T-helper 2 cell treated with Interferon-gamma antibody and Interleukin-4, amounts not matched to agents 5 μg/mL and 100 μg/mL, for 36 hours (primary cell): Measurements from ENCODE around the gene MAML2.
A peak's percentile ranks its signal among the peaks of the same experiment; 100 is the strongest.
"Not testable (repeated sequence)": the region's sequence is repeated elsewhere in the genome, so short reads cannot be mapped to it uniquely, and the experiment has no call there.

Experiments
- DNase-seq: peaks from one replicate; pipeline ENCODE4 v3.0.0; 2021; ENCODE audit warnings: low spot score
- H3K27ac Mint-ChIP-seq: one replicate; pipeline ENCODE4 v1.8.0; 2021; ENCODE audit warnings: mild to moderate bottlenecking, mixed read lengths
- H3K27me3 Mint-ChIP-seq: one replicate; pipeline ENCODE4 v1.8.0; 2021; ENCODE audit warnings: low read depth, mixed read lengths
- H3K36me3 Mint-ChIP-seq: one replicate; pipeline ENCODE4 v1.8.0; 2021; ENCODE audit warnings: low read depth, mixed read lengths
- H3K4me1 Mint-ChIP-seq: one replicate; pipeline ENCODE4 v1.8.0; 2021; ENCODE audit warnings: low read depth, mixed read lengths
- H3K4me3 Mint-ChIP-seq: one replicate; pipeline ENCODE4 v1.8.0; 2022; ENCODE audit warnings: mild to moderate bottlenecking, moderate library complexity, mixed read lengths
- H3K9me3 Mint-ChIP-seq: one replicate; pipeline ENCODE4 v1.8.0; 2021; ENCODE audit warnings: mixed read lengths

Gene MAML2

DNA sequence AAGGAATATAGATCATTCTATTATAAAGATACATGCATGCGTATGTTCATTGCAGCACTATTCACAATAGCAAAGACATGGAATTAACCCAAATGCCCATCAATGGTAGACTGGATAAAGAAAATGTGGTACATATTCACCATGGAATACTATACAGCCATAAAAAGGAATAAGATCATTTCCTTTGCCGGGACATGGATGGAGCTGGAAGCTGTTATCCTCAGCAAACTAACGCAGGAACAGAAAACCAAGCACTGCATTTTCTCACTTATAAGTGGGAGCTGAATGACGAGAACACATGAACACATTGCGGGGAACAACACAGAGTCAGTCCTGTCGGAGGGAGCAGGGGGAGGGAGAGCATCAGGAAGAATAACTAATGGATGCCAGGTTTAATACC is 57.0 kb downstream of the MAML2 start:
- peaks cover 27% of the 10 kb centered on the region for H3K36me3 Mint-ChIP-seq
- DNase-seq, H3K4me3 Mint-ChIP-seq, H3K27me3 Mint-ChIP-seq, H3K27ac Mint-ChIP-seq: not testable (repeated sequence)
- peaks cover 16% of the 10 kb centered on the region for H3K9me3 Mint-ChIP-seq
- H3K4me1 Mint-ChIP-seq: peaks cover 53% of the 10 kb centered on the region

DNA sequence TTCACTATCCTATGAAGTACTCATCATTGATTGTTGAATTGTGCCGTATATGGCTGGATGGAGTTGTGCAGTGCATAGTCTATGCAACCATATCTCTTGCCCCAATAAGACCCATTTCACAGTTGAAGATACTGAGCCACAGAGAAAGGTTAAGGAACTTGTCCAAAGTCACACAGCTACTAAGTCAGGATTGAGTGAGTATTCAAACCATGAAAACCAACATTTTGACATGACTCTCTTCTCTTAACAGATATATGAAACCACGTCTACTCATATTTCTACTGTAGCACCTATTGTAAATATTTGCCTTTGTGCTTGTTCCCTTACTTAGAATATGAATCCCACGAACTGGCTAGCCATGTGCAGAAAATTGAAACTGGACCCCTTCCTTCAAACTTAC is 58.1 kb downstream of the MAML2 start:
- H3K27ac Mint-ChIP-seq: no peak overlapping the region
- no peak for DNase-seq
- H3K36me3 Mint-ChIP-seq: peaks cover 22% of the 10 kb centered on the region
- H3K4me3 Mint-ChIP-seq: peak overlapping the region; percentile 32
- H3K4me1 Mint-ChIP-seq: peaks cover 49% of the 10 kb centered on the region
- no peaks in the 10 kb centered on the region for H3K27me3 Mint-ChIP-seq
- peaks cover 16% of the 10 kb centered on the region for H3K9me3 Mint-ChIP-seq

GRCh38 chr11:96284401-96284800 is 58.6 kb downstream of the MAML2 start:
- Mint-ChIP-seq H3K4me1 (peaks cover 48% of the 10 kb centered on the region), H3K36me3 (peaks cover 22% of the 10 kb centered on the region), H3K9me3 (peaks cover 16% of the 10 kb centered on the region), H3K4me3 (no peak overlapping the region), H3K27me3 (no peaks in the 10 kb centered on the region), H3K27ac (no peak overlapping the region)
- DNase-seq: no peak

GRCh38 chr11:96282625-96283220 is 60.3 kb downstream of the MAML2 start:
- Mint-ChIP-seq H3K36me3 (peaks cover 20% of the 10 kb centered on the region), H3K4me1 (peaks cover 50% of the 10 kb centered on the region), H3K9me3 (peaks cover 16% of the 10 kb centered on the region), H3K27me3 (no peaks in the 10 kb centered on the region), H3K27ac (no peak overlapping the region), H3K4me3 (no peak overlapping the region)
- DNase-seq: no peak

GRCh38 chr11:96280444-96280843 is 62.6 kb downstream of the MAML2 start:
- Mint-ChIP-seq H3K36me3 (peaks cover 9% of the 10 kb centered on the region), H3K27me3 (no peaks in the 10 kb centered on the region), H3K4me1 (peaks cover 41% of the 10 kb centered on the region), H3K4me3 (no peak overlapping the region), H3K27ac (no peak overlapping the region), H3K9me3 (peaks cover 8% of the 10 kb centered on the region)
- DNase-seq: no peak

- Mint-ChIP-seq H3K27me3 (no peaks in the 10 kb centered on the region), H3K4me1 (peaks cover 36% of the 10 kb centered on the region), H3K4me3 (no peak overlapping the region)
These were observed 63.1 kb downstream of the MAML2 start for GRCh38 chr11:96279896-96280290.

DNA sequence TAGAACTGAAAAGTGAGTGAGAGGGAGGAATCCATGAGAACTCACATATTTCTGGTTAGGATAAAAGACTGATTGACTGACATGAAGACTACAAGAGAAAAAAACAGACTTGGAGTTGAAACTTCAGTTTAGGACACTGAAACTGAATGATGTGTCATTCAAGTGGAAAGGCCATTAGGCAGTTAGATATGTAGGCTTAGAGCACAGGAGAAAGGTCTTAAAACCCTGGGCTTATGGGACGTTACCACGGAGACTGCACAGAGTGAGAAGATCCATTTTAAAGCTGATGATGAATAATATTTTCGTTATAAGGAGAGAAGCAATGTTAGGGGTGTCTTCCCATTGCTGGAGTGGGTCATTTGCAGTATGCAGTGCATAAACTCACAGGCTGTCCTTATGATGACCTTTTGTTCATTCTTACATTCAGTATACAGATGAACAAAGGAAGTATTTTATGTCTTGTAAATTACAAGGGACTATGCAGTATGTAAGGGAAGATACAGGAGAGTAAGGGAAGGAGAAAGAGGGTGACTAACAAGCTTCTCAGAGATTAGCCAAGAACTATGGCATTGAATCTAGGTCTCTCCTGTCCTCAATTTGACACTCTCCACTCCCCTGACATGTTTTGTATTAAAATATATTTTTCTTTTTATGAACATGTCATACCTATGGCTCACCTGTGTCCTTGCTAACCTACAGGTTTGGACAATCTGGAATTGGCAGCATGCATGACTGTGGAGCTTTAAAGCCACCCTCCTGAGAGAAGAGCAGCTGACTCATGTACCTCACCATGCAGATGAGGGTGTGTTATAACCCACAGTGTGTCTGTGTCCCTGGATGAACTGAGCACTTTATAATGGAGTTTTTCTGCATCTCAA is 63.7 kb downstream of the MAML2 start:
- no peak overlapping the region for H3K27ac Mint-ChIP-seq
- H3K4me3 Mint-ChIP-seq: no peak overlapping the region
- no peaks in the 10 kb centered on the region for H3K27me3 Mint-ChIP-seq
- peaks cover 6% of the 10 kb centered on the region for H3K36me3 Mint-ChIP-seq
- DNase-seq: no peak
- peaks cover 32% of the 10 kb centered on the region for H3K4me1 Mint-ChIP-seq
- H3K9me3 Mint-ChIP-seq: no peaks in the 10 kb centered on the region

More at GRCh38 chr11:96279896-96280290, 63.1 kb downstream of the MAML2 start:
- no peak for DNase-seq
- H3K9me3 Mint-ChIP-seq: peaks cover 2% of the 10 kb centered on the region
- H3K27ac Mint-ChIP-seq: no peak overlapping the region
- H3K36me3 Mint-ChIP-seq: peaks cover 5% of the 10 kb centered on the region

DNA sequence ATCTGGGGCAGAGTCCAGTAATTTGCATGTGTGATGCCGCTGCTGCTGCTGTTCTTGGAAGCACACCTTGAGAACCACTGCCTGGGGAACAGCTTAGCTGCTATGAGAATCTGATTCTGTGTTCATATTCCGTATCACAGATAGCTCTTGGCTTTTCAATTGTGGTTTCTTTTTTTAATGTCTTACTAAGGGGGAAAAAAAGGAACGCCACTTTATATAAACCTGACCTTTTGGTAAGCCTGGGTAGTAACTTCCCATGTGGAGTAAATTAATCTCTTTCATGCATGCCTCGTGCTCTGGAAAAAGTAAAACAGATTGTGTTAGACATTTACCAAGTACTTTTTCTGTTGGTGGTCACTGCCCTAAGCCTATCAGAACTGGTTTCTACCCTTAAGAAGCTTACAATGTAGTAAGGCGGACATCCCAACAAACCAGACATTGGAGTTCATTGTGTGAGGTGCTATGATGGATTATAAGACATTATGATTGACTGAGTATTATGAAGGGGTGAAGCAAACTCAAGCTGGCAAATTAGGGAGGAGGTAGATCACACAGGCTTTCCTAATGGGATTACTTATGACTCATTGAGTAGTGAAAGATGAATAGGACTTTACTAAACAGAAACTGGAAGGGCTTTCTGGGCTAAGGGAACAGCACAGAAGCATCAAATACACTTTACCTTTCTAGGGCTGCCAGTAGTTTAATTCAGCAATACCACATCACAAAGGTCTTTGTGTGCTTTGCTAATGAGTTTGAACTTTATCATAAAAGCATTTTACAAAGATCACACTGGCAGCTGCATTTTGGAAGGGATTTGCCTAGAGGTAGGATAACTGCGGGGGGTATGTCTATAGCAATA is 64.7 kb downstream of the MAML2 start:
- no peak for DNase-seq
- no peak overlapping the region for H3K4me3 Mint-ChIP-seq
- peaks cover 5% of the 10 kb centered on the region for H3K36me3 Mint-ChIP-seq
- no peaks in the 10 kb centered on the region for H3K27me3 Mint-ChIP-seq
- no peaks in the 10 kb centered on the region for H3K9me3 Mint-ChIP-seq
- no peak overlapping the region for H3K27ac Mint-ChIP-seq
- H3K4me1 Mint-ChIP-seq: peaks cover 23% of the 10 kb centered on the region

DNA sequence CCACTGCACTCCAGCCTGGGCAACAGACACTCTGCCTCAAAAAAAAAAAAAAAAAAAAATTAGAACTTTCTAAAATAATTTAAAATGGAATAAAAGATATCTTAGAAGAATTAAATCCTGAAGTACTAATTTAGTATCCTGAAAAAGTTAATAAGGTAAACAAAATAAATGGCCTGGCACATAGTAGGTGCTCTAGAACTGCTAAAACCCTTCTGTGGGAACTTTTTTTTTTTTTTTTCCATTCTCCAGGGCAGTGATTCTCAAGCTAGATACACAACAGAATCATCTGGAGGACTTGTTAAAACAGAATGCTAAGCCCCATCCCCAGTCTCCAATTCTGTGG is 65.3 kb downstream of the MAML2 start:
- no peak overlapping the region for H3K27ac Mint-ChIP-seq
- peaks cover 7% of the 10 kb centered on the region for H3K36me3 Mint-ChIP-seq
- no peak for DNase-seq
- no peaks in the 10 kb centered on the region for H3K27me3 Mint-ChIP-seq
- H3K9me3 Mint-ChIP-seq: no peaks in the 10 kb centered on the region
- H3K4me3 Mint-ChIP-seq: no peak overlapping the region
- peaks cover 22% of the 10 kb centered on the region for H3K4me1 Mint-ChIP-seq

DNA sequence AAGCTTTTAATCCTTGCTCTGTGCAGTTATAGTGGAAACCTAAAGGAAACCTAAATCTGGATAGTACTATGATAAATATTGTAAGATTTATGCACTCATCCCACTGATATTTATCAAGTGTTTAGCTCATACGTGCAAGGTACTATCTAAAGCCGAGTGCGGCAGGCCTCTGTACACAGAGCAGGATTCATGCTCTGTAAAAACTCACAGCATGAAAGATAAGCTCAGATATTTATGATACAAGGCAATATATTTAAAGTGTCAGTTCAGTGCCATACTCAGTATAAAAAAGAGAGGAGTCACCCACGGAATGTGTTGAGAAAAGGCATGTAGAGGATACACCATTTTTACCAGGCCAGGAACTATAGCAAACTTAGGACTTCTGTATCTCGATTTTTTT is 66.2 kb downstream of the MAML2 start:
- peaks cover 20% of the 10 kb centered on the region for H3K4me1 Mint-ChIP-seq
- no peak overlapping the region for H3K4me3 Mint-ChIP-seq
- H3K27ac Mint-ChIP-seq: no peak overlapping the region
- H3K27me3 Mint-ChIP-seq: no peaks in the 10 kb centered on the region
- DNase-seq: no peak
- H3K9me3 Mint-ChIP-seq: peaks cover 2% of the 10 kb centered on the region
- peaks cover 10% of the 10 kb centered on the region for H3K36me3 Mint-ChIP-seq

- H3K27ac Mint-ChIP-seq: no peak overlapping the region
- peaks cover 4% of the 10 kb centered on the region for H3K9me3 Mint-ChIP-seq
- no peak overlapping the region for H3K4me3 Mint-ChIP-seq
- H3K36me3 Mint-ChIP-seq: peaks cover 15% of the 10 kb centered on the region
- DNase-seq: no peak
- H3K27me3 Mint-ChIP-seq: no peaks in the 10 kb centered on the region
- peaks cover 20% of the 10 kb centered on the region for H3K4me1 Mint-ChIP-seq
These were observed 67.0 kb downstream of the MAML2 start for GRCh38 chr11:96275801-96276594.

DNA sequence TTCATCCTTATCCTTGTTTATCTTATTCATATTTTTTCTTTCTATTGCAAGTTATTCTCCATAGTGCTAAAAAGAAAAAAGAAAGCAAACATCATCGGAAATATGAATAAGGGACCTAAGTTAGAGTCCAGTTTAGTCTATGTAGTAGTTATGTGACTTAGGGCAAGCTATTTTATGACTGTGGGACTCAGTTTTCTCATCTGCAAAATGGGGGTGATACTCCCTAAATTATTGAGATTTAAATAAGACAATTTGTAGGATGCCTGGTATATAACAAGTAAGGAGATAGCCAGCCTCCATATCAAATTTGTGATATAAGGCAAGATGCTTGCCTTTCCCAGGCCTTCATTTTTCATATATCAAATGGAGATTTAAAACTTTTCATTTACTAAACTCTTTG is 69.5 kb downstream of the MAML2 start:
- peaks cover 13% of the 10 kb centered on the region for H3K9me3 Mint-ChIP-seq
- H3K36me3 Mint-ChIP-seq: peaks cover 31% of the 10 kb centered on the region
- DNase-seq: no peak
- H3K27ac Mint-ChIP-seq: no peak overlapping the region
- no peaks in the 10 kb centered on the region for H3K27me3 Mint-ChIP-seq
- no peak overlapping the region for H3K4me3 Mint-ChIP-seq
- H3K4me1 Mint-ChIP-seq: peaks cover 10% of the 10 kb centered on the region

DNA sequence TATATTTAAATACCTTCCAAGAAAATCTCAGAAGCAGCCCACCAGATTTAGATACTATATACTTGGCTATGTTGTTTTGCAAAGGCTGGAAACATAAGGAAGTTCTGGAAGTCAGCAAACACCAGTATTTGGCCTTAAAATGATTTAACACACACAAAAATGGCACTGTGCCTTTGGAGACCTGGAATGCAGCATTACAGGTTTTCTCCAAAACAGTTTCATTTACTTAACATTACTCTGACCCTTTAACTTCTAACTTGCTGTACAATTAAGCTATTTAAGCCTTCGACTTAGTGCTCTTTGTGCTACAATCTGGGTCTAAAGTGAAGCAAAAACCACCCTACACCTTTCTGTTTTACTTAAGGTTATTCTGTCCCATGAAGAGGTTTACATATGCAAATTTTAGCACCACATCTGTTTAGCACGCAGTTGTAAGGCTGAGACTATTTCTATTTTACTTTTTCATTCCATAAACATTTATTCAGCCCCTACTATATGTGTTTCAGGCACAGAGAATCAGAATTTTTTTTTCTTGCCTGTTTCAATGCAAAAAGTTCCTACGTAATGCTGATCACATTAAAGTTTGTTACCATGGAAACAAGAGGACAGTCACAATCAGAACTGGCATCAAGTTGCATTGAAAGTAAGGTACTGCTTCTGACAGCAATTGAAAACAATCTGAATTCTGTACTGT is 70.3 kb downstream of the MAML2 start:
- peaks cover 32% of the 10 kb centered on the region for H3K36me3 Mint-ChIP-seq
- H3K4me1 Mint-ChIP-seq: peaks cover 9% of the 10 kb centered on the region
- no peak overlapping the region for H3K27ac Mint-ChIP-seq
- no peak overlapping the region for H3K4me3 Mint-ChIP-seq
- DNase-seq: no peak
- no peaks in the 10 kb centered on the region for H3K27me3 Mint-ChIP-seq
- H3K9me3 Mint-ChIP-seq: peaks cover 13% of the 10 kb centered on the region
